Stimulated activated CD8-positive, alpha-beta memory T cell treated with anti-CD3 and anti-CD28 coated beads, Interleukin-4, amount 100 ng/mL, for 24 hours (primary cell): Measurements from ENCODE around the gene MORC3.

ENCODE experiments used
- DNase-seq: peaks from one replicate; pipeline ENCODE4 v3.0.0-alpha.2; 2020; ENCODE audit warnings: low read depth

Gene MORC3

GRCh38 chr21:36423771-36424433 is 103.9 kb downstream of the MORC3 start:
- DNase-seq, result no peak

DNA sequence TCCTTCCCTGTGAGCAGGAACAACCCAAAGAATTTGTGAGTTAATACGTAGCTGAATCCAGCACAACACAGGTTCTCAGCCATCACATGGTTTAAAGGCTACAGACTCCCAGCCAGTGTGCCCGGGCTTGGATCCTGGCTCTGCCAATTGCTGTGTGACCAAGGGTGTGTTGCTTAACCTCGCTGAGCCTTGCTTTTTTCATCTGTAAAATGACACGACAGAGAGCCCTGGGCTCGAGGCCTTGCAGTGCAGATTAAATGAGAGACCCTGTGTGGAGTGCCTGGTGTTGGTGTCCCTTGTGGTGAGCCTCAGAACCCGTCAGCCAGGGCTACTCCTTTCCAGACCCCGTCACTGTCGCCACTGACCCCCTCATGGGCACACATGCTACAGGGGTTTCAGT is 104.6 kb downstream of the MORC3 start:
- no peak for DNase-seq

DNA sequence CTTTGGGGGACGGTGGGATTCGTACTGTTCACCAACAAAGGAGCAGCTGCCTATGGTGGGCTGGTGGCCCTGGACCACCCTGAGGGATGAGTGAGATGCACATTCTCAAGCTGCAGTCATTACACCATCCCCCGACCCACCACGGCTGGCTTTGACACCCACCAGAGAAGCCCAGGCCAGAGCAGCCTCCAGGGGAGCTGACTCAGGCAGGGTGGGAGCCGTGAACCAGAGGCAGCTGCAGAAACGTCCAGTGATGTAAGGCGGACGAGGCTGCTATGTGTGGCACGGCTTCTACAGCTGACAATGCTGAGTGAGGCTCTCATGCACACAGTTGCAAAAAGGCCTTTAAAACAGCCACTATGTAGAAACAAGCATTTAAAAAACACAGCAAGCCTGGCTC is 105.3 kb downstream of the MORC3 start:
- DNase-seq, result no peak
